Sigmoid colon (tissue), 7 donors: ENCODE results near the gene SESN3. TPM values are rescaled to one million over a fixed set of nuclear protein-coding genes. Genes with fewer than 3 reads are reported as not detected.
A peak's percentile ranks its signal among the peaks of the same experiment; 100 is the strongest.

Experiments used
- DNase-seq: peaks from one replicate; pipeline ENCODE4 v3.0.0-alpha.2; 2019
- H3K27ac ChIP-seq, 4 donors: fragments of 200-600 bp; sonication (generic); one replicate each; pipeline ENCODE4 v1.5.1; 2016 to 2019; ENCODE audit warnings: mild to moderate bottlenecking in 1 of 4
- H3K27me3 ChIP-seq, 3 donors: fragments of 200-600 bp; sonication (generic); one replicate each; pipeline ENCODE4 v1.5.1; 2019; ENCODE audit warnings: mild to moderate bottlenecking in 1 of 3
- H3K36me3 ChIP-seq, 4 donors: fragments of 200-600 bp; sonication (generic); one replicate each; pipeline ENCODE4 v1.5.1; 2016 to 2019
- H3K4me1 ChIP-seq, 4 donors: fragments of 200-600 bp; sonication (generic); one replicate each; pipeline ENCODE4 v1.5.1; 2017 to 2019
- H3K4me3 ChIP-seq, 4 donors: fragments of 200-600 bp; sonication (generic); one replicate each; pipeline ENCODE4 v1.5.1; 2017 to 2019; ENCODE audit warnings: mild to moderate bottlenecking in 2 of 4, moderate library complexity in 1 of 4
- H3K9me3 ChIP-seq, 4 donors: fragments of 200-600 bp in 3 of 4; sonication (generic) in 3 of 4; one replicate each; pipeline versions ENCODE4 v1.5.1 to v1.6.1; 2013 to 2019
- CTCF ChIP-seq, 4 experiments: fragments of 450-650 bp in 3 of 4; fragments of 200-600 bp in 1 of 4; IDR thresholded peaks; one replicate each; pipeline ENCODE4 v1.5.1; 2016 to 2019; ENCODE audit warnings: antibody characterized with exemption in 4 of 4, mild to moderate bottlenecking in 3 of 4, moderate library complexity in 2 of 4
- EP300 ChIP-seq, 4 donors: sonication (generic); formaldehyde crosslinking; IDR thresholded peaks; one replicate each; pipeline ENCODE4 v1.6.1; 2017; ENCODE audit warnings: antibody characterized with exemption in 4 of 4
- POLR2A ChIP-seq, 2 donors: fragments of 450-650 bp; IDR thresholded peaks; one replicate each; pipeline ENCODE4 v1.6.1; 2016; ENCODE audit warnings: antibody characterized with exemption in 2 of 2, mild to moderate bottlenecking in 2 of 2, moderate library complexity in 2 of 2
- POLR2AphosphoS5 ChIP-seq, 4 donors: sonication (generic); formaldehyde crosslinking; IDR thresholded peaks; one replicate each; pipeline ENCODE4 v1.6.1; 2017; ENCODE audit warnings: antibody characterized with exemption in 4 of 4
- WGBS, 2 donors: extraction: QIAGEN DNeasy Blood & Tissue Kit; methylation state at CpG; one replicate each; pipeline ENCODE4 v1.1.7; 2013; 5-methylcytosine and 5-hydroxymethylcytosine counted together
- intact Hi-C: fragments of 100-400 bp; cut with DNase I; formaldehyde crosslinking; loops from one replicate; pipeline ENCODE4 v1.15.1; 2023
- polyA plus RNA-seq, 3 donors: library from polyadenylated mRNA; stranded (reverse); fragments of 200-250 nt; gene quantifications; one replicate each; pipeline ENCODE4 v1.2.3, GENCODE V29; 2013
- total RNA-seq, 4 donors: library from RNA; depleted of rRNA; stranded (reverse); fragments of >200 nt; gene quantifications; one replicate each; pipeline ENCODE4 v1.1.0, GENCODE V29; 2016
- donor health status: healthy with polysubstance abuse.
- donor health status: Bipolar disorder and iron deficiency.
- donor health status: healthy.

The SESN3 gene
- total and polyA plus RNA-seq, 7 donors, result 2.1 to 20.8 (median 8.7) TPM

GRCh38 chr11:95134491-95134890 lies 96.5 kb downstream of the SESN3 start:
- WGBS, 2 donors, result 77 to 80% methylated on average over 5 of the region's 5 CpGs
- H3K4me3 ChIP-seq, result no peak overlapping the region
- intact Hi-C loops, result no loop called here
- H3K4me1 ChIP-seq, result peaks cover 0 to 15% (median 11%) of the 10 kb centered on the region in 4 donors
- H3K27ac ChIP-seq, result peak overlapping the region in 3 of 4 donors; percentile 24 to 42 (median 25)
- no peaks in the 10 kb centered on the region for H3K27me3 ChIP-seq
- TF ChIP-seq POLR2A (IDR thresholded peaks at IDR 0.05) (no peak), CTCF (IDR thresholded peaks at IDR 0.05) (no peak), POLR2AphosphoS5 (IDR thresholded peaks at IDR 0.05) (peak; percentile 53 to 94 (median 78)), EP300 (IDR thresholded peaks at IDR 0.05) (peak in 1 of 4 donors; percentile 31)
- H3K36me3 ChIP-seq, result no peaks in the 10 kb centered on the region
- no peaks in the 10 kb centered on the region for H3K9me3 ChIP-seq
- no peak for DNase-seq

GRCh38 chr11:95132956-95133355 lies 98.0 kb downstream of the SESN3 start:
- H3K9me3 ChIP-seq, result no peaks in the 10 kb centered on the region
- H3K4me1 ChIP-seq, result peaks cover 0 to 15% (median 11%) of the 10 kb centered on the region in 4 donors
- no peak overlapping the region for H3K27ac ChIP-seq
- 13 to 55% methylated on average over 2 of the region's 2 CpGs for WGBS, 2 donors
- no peak overlapping the region for H3K4me3 ChIP-seq
- H3K36me3 ChIP-seq, result peaks cover 0 to 7% (median 0%) of the 10 kb centered on the region in 4 donors
- intact Hi-C loops, result no loop called here
- no peak for DNase-seq
- TF ChIP-seq EP300 (IDR thresholded peaks at IDR 0.05) (no peak), POLR2AphosphoS5 (IDR thresholded peaks at IDR 0.05) (no peak), CTCF (IDR thresholded peaks at IDR 0.05) (no peak), POLR2A (IDR thresholded peaks at IDR 0.05) (no peak)
- H3K27me3 ChIP-seq, result no peaks in the 10 kb centered on the region

GRCh38 chr11:95128602-95129001 lies 102.4 kb downstream of the SESN3 start:
- H3K27ac ChIP-seq, result no peak overlapping the region
- intact Hi-C loops, result no loop called here
- 92 to 94% methylated on average over 3 of the region's 3 CpGs for WGBS, 2 donors
- H3K27me3 ChIP-seq, result no peaks in the 10 kb centered on the region
- TF ChIP-seq CTCF (IDR thresholded peaks at IDR 0.05) (no peak), EP300 (IDR thresholded peaks at IDR 0.05) (no peak), POLR2A (IDR thresholded peaks at IDR 0.05) (no peak), POLR2AphosphoS5 (IDR thresholded peaks at IDR 0.05) (no peak)
- no peaks in the 10 kb centered on the region for H3K9me3 ChIP-seq
- H3K36me3 ChIP-seq, result peaks cover 0 to 7% (median 0%) of the 10 kb centered on the region in 4 donors
- no peak for DNase-seq
- H3K4me1 ChIP-seq, result no peaks in the 10 kb centered on the region
- H3K4me3 ChIP-seq, result no peak overlapping the region

GRCh38 chr11:95123556-95123955 lies 107.4 kb downstream of the SESN3 start:
- DNase-seq, result no peak
- TF ChIP-seq POLR2AphosphoS5 (IDR thresholded peaks at IDR 0.05) (no peak), EP300 (IDR thresholded peaks at IDR 0.05) (no peak), CTCF (IDR thresholded peaks at IDR 0.05) (no peak), POLR2A (IDR thresholded peaks at IDR 0.05) (no peak)
- no peak overlapping the region for H3K4me3 ChIP-seq
- intact Hi-C loops, result no loop called here
- no peaks in the 10 kb centered on the region for H3K27me3 ChIP-seq
- H3K9me3 ChIP-seq, result no peaks in the 10 kb centered on the region
- no peak overlapping the region for H3K27ac ChIP-seq
- H3K36me3 ChIP-seq, result peaks cover 0 to 3% (median 0%) of the 10 kb centered on the region in 4 donors
- no peaks in the 10 kb centered on the region for H3K4me1 ChIP-seq
- 81 to 91% methylated on average over 3 of the region's 3 CpGs for WGBS, 2 donors

GRCh38 chr11:95121698-95122097 lies 109.3 kb downstream of the SESN3 start:
- DNase-seq, result no peak
- no peaks in the 10 kb centered on the region for H3K4me1 ChIP-seq
- no peak overlapping the region for H3K27ac ChIP-seq
- H3K27me3 ChIP-seq, result no peaks in the 10 kb centered on the region
- no peaks in the 10 kb centered on the region for H3K36me3 ChIP-seq
- WGBS, 2 donors, result 96 to 97% methylated on average over 1 of the region's 1 CpG
- H3K9me3 ChIP-seq, result no peaks in the 10 kb centered on the region
- intact Hi-C loops, result no loop called here
- no peak overlapping the region for H3K4me3 ChIP-seq
- TF ChIP-seq POLR2AphosphoS5 (IDR thresholded peaks at IDR 0.05), result no peak
- TF ChIP-seq CTCF (IDR thresholded peaks at IDR 0.05), result no peak
- no peak for TF ChIP-seq POLR2A (IDR thresholded peaks at IDR 0.05)
- no peak for TF ChIP-seq EP300 (IDR thresholded peaks at IDR 0.05)
